Kidney epithelial cell (primary cell): ENCODE results near the gene C1QTNF1. TPM values are rescaled to one million over a fixed set of nuclear protein-coding genes. Genes with fewer than 3 reads are reported as not detected.

ENCODE experiments used
- DNase-seq: peaks from one replicate; pipeline ENCODE4 v3.0.0-alpha.2; 2010; ENCODE audit warnings: low read depth
- H3K27me3 ChIP-seq: 2 replicates; pipeline ENCODE4 v1.6.0; 2011; ENCODE audit warnings: low read length; ENCODE audit not compliant: control insufficient read depth, insufficient read depth
- H3K36me3 ChIP-seq: 2 replicates; pipeline ENCODE4 v1.5.1; 2011; ENCODE audit warnings: low read length; ENCODE audit not compliant: control insufficient read depth, insufficient read depth
- H3K4me3 ChIP-seq: 2 replicates; pipeline ENCODE4 v1.5.1; 2011; ENCODE audit warnings: low read depth, mild to moderate bottlenecking, control low read depth, low read length
- CTCF ChIP-seq: IDR thresholded peaks from 2 replicates; pipeline ENCODE4 v1.5.1; 2011; ENCODE audit warnings: mild to moderate bottlenecking, moderate library complexity, low read length, control low read depth, inconsistent platforms; ENCODE audit not compliant: insufficient read depth, poor library complexity, severe bottlenecking
- total RNA-seq: library from RNA; depleted of rRNA; stranded (reverse); fragments of >200 nt; gene quantifications from 2 replicates; pipeline ENCODE4 v1.2.3, GENCODE V29; 2015

Gene C1QTNF1
- total RNA-seq, 1 donor from 2014 or later = 4.6 TPM

- Histone ChIP-seq H3K4me3 (no peak overlapping the region), H3K36me3 (no peaks in the 10 kb centered on the region), H3K27me3 (no peaks in the 10 kb centered on the region)
- no peak for DNase-seq
- TF ChIP-seq CTCF = no peak
These were observed 18.7 kb upstream of the C1QTNF1 start for GRCh38 chr17:79005063-79005861.

GRCh38 chr17:79006046-79006445 lies 17.9 kb upstream of the C1QTNF1 start:
- no peak for DNase-seq

GRCh38 chr17:79006794-79007503 lies 17.0 kb upstream of the C1QTNF1 start:
- Histone ChIP-seq H3K36me3 (no peaks in the 10 kb centered on the region), H3K27me3 (no peaks in the 10 kb centered on the region), H3K4me3 (no peak overlapping the region)
- no peak for TF ChIP-seq CTCF
- no peak for DNase-seq

More at GRCh38 chr17:79006046-79006445, 17.9 kb upstream of the C1QTNF1 start:
- no peak for TF ChIP-seq CTCF
- no peaks in the 10 kb centered on the region for H3K27me3 ChIP-seq
- no peaks in the 10 kb centered on the region for H3K36me3 ChIP-seq
- H3K4me3 ChIP-seq = no peak overlapping the region

GRCh38 chr17:79007504-79008381 lies 16.2 kb upstream of the C1QTNF1 start:
- TF ChIP-seq CTCF = no peak
- Histone ChIP-seq H3K4me3 (no peak overlapping the region), H3K27me3 (no peaks in the 10 kb centered on the region), H3K36me3 (no peaks in the 10 kb centered on the region)
- no peak for DNase-seq

GRCh38 chr17:79008666-79009387 lies 15.1 kb upstream of the C1QTNF1 start:
- DNase-seq = no peak
- no peaks in the 10 kb centered on the region for H3K36me3 ChIP-seq
- peak overlapping the region; percentile 100 for H3K4me3 ChIP-seq
- H3K27me3 ChIP-seq = no peaks in the 10 kb centered on the region
- no peak for TF ChIP-seq CTCF
